ENCODE data around the gene FMNL2.

Gene FMNL2

DNA sequence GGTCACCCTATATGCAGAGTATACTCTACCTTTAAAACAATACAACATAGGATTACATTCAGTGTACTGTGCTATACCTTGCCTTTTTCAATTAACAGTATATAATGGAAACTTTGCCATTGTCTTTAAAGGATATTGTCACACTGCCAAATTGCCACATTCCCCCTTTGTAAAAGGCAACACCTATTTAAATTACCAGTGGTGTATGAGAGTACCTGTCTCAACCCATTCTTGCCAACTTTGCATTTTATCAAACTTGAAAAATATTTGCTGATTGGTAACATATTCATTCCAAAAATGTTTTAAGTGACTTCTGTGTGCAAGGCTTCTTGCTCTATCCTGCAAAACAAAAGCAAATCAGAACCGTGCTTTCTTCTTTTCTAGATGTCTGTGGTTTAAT lies 92.9 kb downstream of the FMNL2 start:
- no peak for DNase-seq

DNA sequence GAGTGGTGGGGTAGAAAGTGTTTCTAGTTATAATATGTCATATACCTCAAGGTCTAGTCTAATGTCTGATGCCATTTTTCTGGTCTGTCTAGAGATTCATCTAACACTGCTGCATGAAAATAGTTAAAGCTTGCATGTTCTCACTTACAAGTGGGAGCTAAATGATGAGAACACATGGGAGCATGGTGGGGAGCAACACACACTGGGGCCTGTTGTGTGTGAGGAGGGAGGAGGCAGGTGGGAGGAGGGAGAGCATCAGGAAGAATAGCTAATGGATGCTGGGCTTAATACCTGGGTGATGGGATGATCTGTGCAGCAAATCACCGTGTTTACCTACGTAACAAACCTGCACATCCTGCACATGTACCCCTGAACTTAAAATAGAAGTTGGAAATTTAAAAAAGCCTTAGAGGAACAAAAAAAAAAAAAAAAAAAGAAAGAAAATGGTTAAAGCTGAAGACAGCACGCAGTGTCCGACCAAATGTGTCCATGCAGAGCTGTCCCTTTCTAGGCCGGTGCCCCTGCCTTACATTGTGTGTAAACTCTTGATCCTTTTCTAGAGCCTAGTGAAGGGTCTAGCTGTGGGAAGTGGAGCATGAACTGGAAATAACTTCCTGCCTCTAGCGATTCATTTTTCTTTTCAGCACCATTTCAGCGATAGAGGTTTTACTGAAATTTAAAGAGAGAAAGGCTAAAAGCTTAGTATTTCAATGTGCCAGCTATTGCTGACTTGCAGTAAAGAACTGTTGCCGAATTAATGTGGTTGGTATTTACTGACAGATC lies 94.0 kb downstream of the FMNL2 start:
- DNase-seq, result no peak

DNA sequence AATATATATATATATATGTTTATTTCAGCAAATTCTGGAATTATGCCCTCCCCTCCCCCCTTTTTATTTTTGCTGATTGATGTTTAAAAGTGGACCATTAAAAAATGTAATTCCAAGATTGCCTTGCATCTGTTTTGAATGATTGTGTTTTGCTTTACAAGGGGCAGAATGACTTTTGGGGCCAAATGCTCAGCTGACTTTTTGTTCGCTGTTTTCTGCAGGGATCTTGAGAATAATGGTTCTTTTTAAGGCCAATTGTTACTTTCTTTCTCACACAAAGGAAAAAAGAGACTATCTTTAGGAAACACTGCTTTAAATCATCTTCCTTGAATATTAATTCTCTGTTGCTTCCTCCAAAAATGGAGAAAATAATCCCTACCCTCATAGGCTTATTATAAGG lies 95.9 kb downstream of the FMNL2 start:
- no peak for DNase-seq

DNA sequence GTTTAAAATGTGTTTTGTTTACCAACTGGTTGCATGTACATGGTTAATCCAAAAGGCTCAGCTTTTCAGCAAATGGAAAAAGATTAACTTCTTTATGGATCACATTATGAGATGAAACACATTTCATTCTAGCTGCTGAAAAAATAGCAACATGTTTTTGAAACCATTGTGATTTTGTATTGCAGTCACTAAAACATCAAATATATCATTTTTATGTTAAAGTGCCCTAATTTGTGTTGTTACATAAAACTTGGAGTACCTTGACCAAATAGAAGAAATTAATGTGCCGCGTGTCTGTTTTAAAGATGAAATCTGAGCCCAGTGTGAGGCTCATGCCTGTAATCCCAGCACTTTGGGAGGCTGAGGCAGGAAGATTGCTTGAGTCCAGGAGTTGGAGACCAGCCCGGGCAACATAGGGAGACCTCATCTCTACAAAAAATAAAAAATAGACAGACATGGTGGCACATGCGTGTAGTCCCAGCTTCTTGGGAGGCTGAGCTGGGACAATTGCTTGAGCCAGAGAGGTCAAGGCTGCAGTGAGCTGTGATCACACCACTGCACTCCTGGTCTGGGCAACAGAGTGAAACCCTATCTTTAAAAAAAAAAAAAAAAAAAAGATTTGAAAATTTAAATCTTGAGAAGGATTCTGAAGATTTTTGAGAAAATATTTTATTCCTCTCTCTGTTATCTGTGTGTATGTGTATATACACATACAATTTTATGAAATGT lies 96.6 kb downstream of the FMNL2 start:
- DNase-seq, result no peak

GRCh38 chr2:152432206-152432653 lies 97.3 kb downstream of the FMNL2 start:
- DNase-seq, result peak; percentile 78

DNA sequence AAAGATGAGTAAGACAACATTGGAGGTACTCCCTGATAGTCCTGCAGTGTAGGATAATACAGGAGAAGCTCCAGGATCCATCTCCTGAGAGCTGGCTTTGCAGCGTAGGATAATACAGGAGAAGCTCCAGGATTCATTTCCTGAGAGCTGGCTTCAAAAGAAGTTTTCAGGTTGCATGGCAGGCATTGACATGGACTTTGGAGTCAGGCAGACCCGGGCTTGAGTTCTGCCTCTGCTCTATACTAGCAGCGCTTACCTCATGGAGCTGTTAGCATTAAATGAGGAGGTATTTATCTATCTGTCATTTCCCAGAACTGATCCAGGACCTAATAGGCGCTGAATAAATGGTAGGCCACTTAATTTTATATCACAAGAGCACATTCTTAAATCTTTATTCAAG lies 97.8 kb downstream of the FMNL2 start:
- no peak for DNase-seq

- no peak for DNase-seq
Measured at GRCh38 chr2:152433289-152433688, 98.3 kb downstream of the FMNL2 start.

GRCh38 chr2:152433791-152434190 lies 98.8 kb downstream of the FMNL2 start:
- DNase-seq, result no peak

GRCh38 chr2:152434395-152435182 lies 99.6 kb downstream of the FMNL2 start:
- DNase-seq, result no peak

- DNase-seq, result no peak
Measured at GRCh38 chr2:152436148-152436547, 101.2 kb downstream of the FMNL2 start.

DNA sequence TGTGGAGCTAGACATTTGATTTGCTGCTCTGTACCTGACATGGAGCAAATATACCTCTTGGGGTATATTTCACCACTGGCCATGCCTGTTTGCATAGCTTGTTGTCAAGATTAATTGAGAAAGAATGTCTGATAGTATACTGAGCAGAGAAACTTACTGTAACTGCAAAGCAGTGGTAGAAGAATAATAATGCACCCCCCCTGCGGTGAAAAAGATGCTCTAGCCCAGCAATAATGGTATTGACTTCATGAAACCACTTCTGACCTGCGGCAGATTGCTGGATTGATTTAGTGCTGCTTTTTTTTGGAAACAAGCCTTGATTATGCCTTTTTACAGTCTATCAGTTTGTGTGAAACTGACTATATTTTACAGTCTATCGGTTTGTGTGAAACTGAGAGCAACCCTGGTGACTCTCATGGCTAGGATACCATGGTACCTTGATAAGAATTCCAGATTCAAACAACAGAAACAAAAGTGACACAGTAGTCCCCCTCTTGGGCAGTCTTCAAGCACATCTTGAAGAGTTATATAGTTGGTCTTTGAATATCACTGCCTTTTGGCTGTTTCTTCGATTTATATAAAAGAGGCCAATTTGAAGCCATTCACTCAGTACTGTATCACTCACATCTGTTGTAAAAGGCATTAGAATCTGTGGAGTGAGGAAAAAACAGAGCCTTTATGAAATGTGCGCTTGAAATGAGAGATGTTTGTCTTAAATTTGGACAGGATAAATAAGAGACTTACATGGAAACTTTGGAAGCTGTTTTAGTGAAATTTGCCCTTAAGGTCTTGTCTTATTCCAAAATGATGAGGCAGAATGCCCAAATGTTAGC lies 102.5 kb downstream of the FMNL2 start:
- DNase-seq, result no peak

- no peak for DNase-seq
Measured at GRCh38 chr2:152440049-152440448, 105.1 kb downstream of the FMNL2 start.

GRCh38 chr2:152440460-152440859 lies 105.5 kb downstream of the FMNL2 start:
- no peak for DNase-seq

- no peak for DNase-seq
Measured at GRCh38 chr2:152441961-152442360, 107.0 kb downstream of the FMNL2 start.

DNA sequence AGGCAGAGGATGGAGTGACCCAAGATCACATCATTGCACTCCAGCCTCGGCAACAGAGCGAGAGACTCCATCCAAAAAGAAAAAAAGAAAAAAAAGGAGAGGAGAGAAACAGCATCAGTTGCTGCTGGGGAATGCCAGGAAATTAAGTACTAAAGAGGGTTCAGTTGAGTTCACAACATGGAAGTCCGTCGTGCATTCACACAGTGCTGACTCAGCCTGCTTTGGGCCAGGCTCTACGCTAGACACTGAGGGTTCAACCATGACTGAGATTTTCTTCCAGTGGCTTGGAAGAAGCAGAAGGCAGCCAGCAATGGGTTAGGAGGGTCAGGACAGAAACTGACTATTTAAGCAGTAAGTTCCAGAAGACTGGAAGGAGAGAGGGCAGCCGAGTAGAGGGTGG lies 108.8 kb downstream of the FMNL2 start:
- peak; percentile 44 for DNase-seq

GRCh38 chr2:152444448-152444847 lies 109.5 kb downstream of the FMNL2 start:
- DNase-seq, result no peak

DNA sequence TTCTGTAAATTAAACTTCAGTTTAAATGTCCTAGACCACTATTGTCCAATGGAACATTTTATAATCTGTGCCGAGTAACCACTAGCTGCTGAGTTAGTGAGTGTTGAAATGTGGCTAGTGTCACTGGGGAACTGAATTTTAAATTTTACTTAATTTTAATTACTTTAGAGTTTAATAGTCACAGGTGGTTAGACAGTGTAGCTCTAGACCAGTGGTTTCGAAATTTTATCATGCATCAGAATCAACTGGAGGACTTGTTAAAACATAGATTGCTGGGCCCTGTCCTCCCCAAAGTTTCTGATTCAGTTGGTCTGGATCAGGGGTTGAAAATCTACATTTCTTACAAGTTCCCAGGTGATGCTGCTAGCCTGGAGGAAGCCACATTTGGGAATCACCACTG lies 110.4 kb downstream of the FMNL2 start:
- DNase-seq, result no peak

DNA sequence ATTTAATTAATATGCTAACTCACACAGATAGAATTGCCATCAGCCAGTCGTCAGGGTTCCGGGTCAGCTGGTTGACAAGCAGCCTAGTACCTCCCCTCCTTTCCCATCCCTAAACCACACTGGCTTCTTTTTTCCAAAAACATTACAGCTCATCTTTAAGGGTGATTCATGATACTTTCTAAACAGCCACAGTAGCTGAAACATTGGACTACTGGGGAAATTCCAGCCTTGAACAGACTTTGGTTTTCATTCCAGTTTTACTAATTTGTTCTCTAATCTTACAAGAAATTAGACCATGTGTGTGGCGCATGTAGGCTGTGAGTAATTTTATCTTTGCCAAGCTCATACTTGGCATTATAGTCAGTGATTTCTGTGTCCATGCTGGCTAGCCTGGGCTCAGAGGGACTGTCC lies 110.8 kb downstream of the FMNL2 start:
- peak; percentile 90 for DNase-seq

DNA sequence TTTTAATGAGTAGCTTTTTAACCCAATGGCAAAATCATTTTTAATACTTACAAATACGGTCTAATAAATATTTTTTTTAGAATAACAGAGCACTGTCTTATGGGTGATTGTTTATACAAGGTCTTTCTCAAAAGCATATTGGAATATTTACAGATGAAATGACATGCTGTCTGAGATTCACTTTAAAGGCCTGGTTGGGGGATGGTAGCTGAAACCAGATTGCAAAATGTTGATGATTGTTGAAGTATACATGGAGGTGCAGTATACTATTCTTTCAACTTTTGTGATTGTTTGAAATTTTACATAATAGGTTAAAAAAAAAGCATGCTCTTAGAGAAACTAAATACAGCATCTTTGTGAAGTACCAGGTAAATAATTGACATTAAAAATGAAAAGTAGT lies 111.2 kb downstream of the FMNL2 start:
- DNase-seq, result no peak

GRCh38 chr2:152447897-152448296 lies 112.9 kb downstream of the FMNL2 start:
- DNase-seq, result no peak

DNA sequence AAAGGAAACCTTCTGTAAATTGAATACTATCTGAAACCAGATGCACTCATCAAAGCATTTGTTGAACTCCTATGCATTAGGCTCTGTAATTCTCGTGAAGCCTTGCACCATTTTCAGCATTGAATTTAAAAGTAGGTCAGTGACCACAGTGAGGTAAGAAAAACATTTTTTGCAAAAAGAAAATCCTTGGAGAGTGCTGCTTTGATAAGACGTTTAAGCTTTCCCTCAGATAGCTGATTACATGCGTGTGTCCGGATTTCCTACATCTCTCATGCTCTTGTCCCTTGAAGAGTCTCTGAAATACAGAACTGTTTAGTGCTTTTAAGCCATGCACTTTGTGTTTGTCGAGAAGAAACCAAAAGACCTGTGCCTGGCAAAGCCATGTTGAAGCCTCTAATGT lies 113.6 kb downstream of the FMNL2 start:
- no peak for DNase-seq

DNA sequence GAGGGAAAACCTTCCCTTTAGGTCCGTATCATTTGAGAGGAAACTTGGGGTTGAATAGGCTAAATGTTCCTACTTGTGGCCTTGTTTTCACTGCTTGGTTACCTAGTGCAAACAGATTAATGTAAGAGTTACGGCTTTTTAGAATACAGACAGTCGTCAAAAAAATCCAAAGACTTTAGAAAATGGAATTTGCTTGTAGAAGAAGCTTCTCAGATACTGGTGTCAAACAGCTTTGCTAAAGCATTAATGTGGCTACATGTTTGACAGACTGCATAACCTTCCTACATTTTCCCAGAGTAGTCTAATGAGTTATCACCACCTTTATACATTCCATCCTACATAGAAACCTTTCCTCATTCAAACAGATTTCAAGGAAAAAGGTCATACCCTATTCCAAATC lies 114.6 kb downstream of the FMNL2 start:
- DNase-seq, result no peak

GRCh38 chr2:152450176-152450575 lies 115.2 kb downstream of the FMNL2 start:
- DNase-seq, result no peak

Data from fibroblast of upper back skin (primary cell).